GM21447 (cell line): ENCODE data around the gene MYO18B.

Experiments
- ATAC-seq: cut with Tn5 transposase; IDR thresholded peaks from one replicate; pipeline ENCODE4 v1.9.1; 2021; ENCODE audit not compliant: unreplicated experiment

MYO18B gene

DNA sequence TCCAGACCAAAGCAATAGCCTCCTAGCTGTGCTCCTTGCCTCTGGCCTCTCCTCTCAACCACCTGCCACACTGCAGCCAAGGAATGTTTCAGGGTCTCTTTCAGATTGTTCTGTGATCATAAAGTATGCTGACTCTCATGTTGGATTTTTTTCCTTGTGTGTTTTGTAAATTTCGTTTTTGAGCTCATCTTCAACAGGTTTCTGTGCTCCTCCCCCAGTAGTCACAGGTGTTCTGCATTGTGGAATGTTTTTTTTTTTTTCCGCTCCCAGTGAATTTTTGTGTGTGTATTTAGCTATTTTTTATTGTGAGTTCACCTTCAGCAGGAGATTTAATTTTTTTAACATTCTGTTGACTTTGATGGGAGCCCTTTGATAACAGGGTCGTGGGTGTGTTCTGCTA is 153.7 kb downstream of the MYO18B start:
- ATAC-seq: no peak

- no peak for ATAC-seq
Measured at GRCh38 chr22:25896098-25896497, 154.1 kb downstream of the MYO18B start.

- ATAC-seq: no peak
Measured at GRCh38 chr22:25896592-25896991, 154.6 kb downstream of the MYO18B start.

DNA sequence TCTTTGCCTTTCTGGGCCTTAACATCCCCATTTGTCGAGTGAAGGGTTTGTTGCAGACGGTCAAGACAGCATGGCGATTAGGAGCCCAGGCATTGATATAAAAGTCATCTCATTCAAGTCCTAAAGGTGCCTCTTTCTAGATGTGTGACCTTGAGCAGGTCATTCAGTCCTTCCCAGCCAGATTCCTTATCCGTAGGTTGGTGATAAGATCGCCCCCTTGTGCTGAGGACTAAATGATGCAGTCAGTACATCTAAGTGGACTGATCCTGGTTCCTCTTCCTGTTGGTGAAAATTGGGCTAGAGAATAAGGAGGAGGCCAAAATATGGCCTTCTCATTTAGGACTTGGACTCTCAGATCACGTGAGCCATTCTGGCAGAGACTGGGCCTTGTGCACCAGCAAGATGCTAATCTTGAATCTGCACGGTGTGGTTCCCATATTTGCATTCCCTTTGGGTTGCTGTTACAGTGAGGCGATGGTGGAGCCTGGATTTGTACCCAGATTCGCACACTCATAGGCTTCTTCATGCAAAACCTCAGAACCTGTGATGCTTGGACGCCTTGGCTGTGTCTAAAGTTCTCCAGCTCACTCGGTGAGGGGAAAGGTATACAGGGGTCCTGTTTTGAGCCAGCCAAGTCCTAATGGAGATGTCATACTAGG is 156.8 kb downstream of the MYO18B start:
- no peak for ATAC-seq

GRCh38 chr22:25899566-25899965 is 157.6 kb downstream of the MYO18B start:
- no peak for ATAC-seq

DNA sequence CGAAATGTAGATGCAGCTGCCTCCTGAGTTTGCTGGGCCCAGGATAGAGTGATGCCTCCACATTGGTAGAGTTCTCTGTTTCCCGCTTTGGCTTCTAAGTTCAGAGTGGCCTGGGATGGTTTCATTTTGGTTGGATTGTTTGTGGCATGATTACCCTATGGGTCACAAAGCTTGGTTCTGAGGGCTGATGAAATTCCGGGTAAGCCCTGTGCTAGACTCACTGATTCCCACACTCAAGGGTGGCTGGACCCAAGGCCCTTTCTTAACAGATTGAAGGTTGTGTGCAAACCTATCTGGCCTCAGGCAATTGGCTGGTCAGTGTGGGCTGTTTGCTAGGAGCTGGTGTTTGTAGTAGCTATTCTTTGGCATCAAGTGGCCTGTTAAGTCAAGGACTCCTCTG is 158.4 kb downstream of the MYO18B start:
- ATAC-seq: no peak

DNA sequence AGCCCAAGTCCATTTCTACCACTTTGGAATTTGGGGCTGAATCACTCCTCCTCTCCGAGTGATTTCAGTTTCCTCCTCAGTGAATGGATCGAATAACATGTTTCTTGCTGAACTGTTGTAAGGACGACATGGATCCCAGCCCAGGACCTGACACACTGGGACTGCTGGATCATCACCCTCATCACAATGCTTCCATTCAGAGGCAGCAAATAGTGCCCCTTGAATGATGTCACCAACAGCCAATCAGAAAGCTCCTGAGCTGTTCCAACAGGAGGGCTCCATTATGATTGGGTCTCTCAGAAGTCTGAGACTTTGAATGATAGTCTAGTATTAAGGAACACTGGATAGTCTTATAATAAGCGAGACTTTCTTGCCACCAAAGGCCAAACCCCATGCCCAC is 158.9 kb downstream of the MYO18B start:
- ATAC-seq: no peak

- no peak for ATAC-seq
Measured at GRCh38 chr22:25902402-25902801, 160.4 kb downstream of the MYO18B start.

DNA sequence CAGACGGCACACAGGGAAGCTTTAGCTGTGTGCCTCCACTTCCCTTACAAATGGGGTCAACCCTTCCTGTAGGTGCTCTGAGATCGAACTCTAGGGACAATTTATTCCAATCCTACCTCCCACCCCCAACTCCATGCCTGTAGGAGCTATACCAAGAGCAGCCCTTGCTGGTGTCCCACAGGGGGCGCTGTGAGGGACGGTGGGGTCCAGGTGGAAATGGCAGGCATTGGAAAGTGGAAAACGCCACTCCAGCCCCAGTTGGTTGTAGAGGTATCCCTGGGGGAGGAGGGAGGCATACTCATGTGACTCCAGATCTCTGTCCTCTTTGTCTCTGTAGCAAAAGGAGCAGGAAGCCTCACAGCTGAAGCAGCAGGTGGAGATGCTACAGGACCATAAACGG is 161.3 kb downstream of the MYO18B start:
- no peak for ATAC-seq

- ATAC-seq: no peak
Measured at GRCh38 chr22:25908212-25908611, 166.2 kb downstream of the MYO18B start.

DNA sequence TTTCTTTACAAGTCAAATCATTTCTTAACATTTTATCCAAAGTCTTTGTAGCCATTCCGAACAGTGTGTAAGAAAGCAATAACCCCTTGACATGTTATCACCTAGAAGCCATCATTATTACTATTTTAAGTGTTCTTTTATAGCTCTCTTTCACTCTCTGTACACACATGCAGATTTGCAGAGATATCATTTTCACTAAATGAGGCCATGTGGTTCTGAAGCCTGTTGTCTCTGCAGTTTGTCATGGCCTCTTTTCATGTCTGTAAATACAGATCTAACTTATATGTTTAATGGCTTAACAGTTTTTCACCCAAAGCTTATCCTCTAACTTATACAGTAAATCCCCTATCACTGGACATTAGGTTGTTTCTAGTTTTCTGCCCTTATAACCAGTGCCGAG is 166.8 kb downstream of the MYO18B start:
- no peak for ATAC-seq

GRCh38 chr22:25909614-25910387 is 167.8 kb downstream of the MYO18B start:
- ATAC-seq: no peak

DNA sequence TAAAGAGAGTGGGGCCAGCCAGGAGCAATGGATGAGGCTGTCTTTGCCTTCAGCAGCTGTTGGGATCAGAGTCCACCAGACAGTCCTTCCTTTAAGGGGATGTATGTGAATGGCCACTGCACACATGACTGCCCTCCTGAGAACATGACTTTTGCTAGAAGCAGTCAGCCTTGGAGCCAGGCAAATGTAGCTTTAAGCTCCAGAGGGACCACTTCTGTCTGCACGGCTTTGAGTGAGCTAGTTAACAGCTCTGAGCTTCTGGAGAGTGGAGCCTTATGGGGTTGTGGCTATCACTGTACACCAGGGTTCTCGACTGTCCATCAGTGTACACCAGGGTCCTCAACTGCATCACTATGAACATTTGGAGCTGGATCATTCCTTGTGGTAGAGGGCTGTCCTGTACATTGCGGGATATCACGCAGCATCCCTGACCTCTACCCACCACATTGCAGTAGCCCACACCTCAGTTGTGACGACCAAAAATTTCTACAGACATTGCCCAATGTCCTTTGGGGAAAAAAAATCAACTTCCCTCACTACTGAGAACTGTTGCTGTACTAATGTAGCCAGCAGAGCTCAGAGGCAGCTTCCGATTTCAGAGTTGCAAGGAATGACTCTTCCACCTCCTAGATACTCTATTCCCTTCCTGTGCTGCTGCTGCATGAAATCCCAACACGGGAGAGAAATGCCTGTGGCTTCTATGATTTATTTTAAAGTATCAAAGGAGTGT is 169.4 kb downstream of the MYO18B start:
- ATAC-seq: no peak

DNA sequence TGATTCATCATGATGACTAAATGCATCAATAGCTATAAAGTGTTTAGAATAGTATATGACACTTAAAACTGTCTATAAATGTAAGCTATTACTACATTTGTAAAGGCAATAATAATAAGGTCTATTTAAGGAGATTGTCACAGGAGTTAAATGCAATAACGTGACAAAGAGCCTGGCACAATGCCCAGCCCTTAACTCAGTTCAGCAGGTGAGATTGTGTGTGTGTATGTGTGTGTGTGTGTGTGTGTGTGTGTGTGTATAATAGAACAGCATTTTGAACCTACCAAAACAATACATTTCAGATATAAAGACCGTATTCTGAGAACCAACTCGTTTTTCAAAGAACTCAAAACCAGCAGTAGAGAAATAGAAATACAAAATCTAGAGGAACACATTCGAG is 177.5 kb downstream of the MYO18B start:
- ATAC-seq: no peak

DNA sequence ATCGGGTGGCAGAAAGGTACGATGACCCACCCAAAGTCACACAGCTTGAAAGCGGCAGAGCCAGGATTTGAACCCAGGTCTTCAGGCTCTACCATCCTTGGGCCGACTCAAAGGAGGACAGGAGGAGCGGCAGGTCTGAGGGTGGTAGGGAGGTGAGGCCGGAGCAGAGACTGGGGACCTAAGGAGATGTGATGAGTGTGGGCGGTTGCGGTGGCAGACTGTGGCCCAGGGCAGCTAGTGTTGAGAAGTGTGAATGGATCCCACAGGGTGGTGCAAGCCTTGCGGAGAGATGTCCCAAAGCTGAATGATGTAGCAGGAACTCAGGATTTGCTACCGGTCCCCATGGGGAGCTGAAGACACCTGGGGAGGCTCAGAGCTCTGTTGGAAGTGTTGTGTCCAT is 180.2 kb downstream of the MYO18B start:
- ATAC-seq: no peak

DNA sequence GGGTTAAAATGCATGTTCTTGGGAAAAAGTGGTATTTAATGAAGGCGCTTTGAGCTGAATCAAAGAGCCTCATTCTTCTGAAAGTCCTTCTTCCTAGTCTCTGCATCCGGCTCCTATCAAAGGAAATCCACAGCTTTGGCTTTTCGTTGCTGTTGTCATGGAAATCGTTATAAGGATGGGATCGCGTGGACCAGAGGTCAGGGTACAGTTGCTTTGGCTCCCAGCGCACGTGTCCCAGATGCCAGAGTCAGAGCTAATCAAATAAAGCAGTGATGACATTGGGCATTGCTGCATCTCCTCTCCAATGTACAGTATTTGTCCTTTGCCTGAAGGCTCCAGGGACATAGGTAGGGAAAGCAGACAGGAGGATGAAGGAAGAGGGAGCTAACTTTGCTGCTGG is 181.9 kb downstream of the MYO18B start:
- ATAC-seq: no peak

DNA sequence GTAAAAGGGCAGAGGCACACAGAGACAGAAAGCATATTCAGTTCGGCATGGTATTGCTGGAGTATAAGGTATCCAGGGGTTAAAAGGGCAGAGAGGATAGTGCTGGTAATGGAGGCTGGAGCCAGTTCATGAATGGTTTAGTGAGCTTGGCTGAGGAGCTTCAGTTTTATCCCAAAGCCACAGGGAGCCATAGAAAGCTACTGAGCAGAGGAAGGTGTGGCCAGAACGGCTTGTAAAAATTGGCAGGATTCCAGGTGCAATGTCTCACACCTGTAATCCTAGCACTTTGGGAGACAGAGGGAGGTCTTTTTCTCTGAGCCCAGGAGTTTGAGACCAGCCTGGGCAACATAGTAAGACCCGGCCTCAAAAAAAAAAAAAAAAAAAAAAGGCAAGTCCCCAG is 186.1 kb downstream of the MYO18B start:
- ATAC-seq: no peak

GRCh38 chr22:25929321-25929878 is 187.4 kb downstream of the MYO18B start:
- no peak for ATAC-seq

DNA sequence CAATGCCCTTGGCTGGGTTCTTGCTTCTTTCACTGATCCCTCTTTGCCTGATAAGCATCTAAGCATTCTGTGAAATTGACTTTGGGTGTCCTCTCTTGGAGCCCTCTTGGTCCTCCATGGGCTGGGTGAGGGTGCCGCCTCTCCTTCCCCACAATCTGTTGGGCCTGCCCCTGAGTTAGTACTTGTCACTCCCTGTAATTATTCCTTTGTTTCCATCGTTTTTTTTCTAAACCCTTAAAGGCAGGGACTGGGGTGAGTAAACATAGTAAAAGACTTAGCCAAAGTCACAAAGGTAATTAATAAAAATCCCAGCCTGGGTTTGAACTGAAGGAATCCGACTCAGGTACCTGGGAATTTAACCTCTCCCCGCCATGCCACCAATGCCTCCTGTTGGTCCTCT is 188.1 kb downstream of the MYO18B start:
- ATAC-seq: no peak

DNA sequence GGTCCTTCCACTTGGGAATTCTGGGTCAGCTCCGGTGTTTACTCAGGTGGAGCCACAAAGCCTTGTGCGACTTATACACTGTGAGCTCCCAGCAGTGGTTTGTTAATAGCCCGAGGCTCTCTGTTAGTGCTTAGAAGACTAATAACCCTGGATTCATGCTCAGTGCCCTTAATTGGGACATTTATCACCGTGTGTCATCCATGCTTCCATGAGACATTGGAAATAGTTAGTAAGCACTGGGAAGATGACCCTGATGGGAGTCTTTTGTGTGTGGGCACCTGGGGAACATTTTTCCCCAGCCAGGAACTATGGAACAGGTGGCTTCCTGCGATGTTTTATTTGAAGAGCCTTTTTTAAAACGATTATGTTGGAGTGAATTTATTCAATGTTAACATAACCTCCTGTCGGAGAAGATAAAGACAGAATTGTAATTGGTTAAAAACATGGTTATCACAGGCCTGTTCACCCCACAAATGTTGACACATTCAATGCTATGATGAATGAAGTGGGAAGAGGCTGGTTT is 188.9 kb downstream of the MYO18B start:
- no peak for ATAC-seq

DNA sequence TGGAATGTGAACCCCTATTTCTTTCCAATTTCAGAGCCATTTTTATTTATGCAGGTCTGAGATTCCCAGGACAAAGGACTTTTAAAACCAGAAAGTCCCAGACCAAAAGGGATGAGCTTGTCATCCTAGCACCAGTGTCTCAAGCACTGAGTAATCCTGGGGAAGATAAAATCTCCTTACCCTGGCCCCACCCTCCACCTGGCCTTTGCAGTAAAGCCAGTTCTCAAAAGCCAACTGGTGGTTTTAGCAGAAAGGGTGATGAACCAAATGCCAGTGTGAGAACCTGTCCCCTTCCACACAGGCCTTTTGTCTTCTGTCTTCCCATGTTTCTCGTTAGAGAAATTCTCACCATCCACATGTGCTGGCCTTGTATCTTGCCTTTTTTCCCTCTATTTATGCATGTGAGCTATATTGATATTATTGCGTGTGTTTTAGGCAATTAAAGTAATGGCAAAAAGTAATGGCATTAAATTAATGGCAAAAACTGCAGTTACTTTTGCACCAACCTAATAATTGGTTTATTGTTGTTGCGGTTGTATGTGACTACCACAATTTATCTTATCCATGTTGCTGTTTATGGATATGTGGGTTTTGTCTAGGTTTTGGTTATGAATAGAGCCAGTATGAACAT is 191.3 kb downstream of the MYO18B start:
- ATAC-seq: no peak
